Measurements from ENCODE around the gene MACF1.
"Not testable (repeated sequence)": the region's sequence is repeated elsewhere in the genome, so short reads cannot be mapped to it uniquely, and the experiment has no call there.

DNA sequence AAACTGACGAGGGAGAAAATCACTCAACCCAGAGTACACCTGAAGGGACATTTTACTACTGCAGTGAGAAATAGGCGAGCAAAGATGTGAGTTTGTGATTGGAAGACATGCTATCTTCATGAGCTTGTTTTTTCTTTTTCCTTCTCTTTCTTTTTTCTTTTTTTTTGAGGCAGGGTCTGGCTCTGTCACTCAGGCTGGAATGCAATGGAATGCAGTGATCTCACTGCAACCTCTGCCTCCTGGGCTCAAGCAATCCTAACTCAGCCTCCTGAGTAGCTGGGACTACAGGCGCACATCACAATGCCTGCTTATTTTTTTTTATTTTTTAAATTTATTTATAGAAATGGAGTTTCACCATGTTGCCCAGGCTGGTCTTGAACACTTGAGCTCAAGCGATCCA lies 312.3 kb downstream of the MACF1 start:
- TF ChIP-seq, protein P1, sequence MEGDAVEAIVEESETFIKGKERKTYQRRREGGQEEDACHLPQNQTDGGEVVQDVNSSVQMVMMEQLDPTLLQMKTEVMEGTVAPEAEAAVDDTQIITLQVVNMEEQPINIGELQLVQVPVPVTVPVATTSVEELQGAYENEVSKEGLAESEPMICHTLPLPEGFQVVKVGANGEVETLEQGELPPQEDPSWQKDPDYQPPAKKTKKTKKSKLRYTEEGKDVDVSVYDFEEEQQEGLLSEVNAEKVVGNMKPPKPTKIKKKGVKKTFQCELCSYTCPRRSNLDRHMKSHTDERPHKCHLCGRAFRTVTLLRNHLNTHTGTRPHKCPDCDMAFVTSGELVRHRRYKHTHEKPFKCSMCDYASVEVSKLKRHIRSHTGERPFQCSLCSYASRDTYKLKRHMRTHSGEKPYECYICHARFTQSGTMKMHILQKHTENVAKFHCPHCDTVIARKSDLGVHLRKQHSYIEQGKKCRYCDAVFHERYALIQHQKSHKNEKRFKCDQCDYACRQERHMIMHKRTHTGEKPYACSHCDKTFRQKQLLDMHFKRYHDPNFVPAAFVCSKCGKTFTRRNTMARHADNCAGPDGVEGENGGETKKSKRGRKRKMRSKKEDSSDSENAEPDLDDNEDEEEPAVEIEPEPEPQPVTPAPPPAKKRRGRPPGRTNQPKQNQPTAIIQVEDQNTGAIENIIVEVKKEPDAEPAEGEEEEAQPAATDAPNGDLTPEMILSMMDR (IDR thresholded peaks at IDR 0.05), result not testable (repeated sequence)
- TF ChIP-seq EZH2phosphoT487 (IDR thresholded peaks at IDR 0.05), result not testable (repeated sequence)

Measured in neural progenitor cell (in vitro differentiated cells).